RWPE2 (cell line): ENCODE data around the gene TMEM135.

Source experiments
- ATAC-seq: fragments of 200-7000 bp; cut with Tn5 transposase; 3 replicates; pipeline ENCODE4 v1.9.1; 2021; ENCODE audit warnings: low read depth
- DNase-seq: peaks from one replicate; pipeline ENCODE4 v3.0.0-alpha.2; 2020; ENCODE audit warnings: low spot score
- H3K27ac ChIP-seq: fragments of 450-650 bp; 2 replicates; pipeline ENCODE4 v1.5.1; 2017; ENCODE audit warnings: mild to moderate bottlenecking; ENCODE audit not compliant: poor library complexity, severe bottlenecking
- H3K27me3 ChIP-seq: fragments of 250-450 bp; sonication (Bioruptor Pico); 2 replicates; pipeline ENCODE4 v1.5.1; 2021; ENCODE audit warnings: mild to moderate bottlenecking, moderate library complexity; ENCODE audit not compliant: insufficient read depth, poor library complexity, severe bottlenecking
- H3K36me3 ChIP-seq: fragments of 250-450 bp; sonication (Bioruptor Pico); 2 replicates; pipeline ENCODE4 v1.5.1; 2020; ENCODE audit warnings: low read depth, mild to moderate bottlenecking, moderate library complexity
- H3K4me1 ChIP-seq: fragments of 250-450 bp; sonication (Bioruptor Pico); 2 replicates; pipeline ENCODE4 v1.5.1; 2021; ENCODE audit warnings: mild to moderate bottlenecking, moderate library complexity; ENCODE audit not compliant: insufficient read depth, poor library complexity, severe bottlenecking
- H3K4me3 ChIP-seq: fragments of 250-450 bp; sonication (Bioruptor Pico); 2 replicates; pipeline ENCODE4 v1.5.1; 2021; ENCODE audit warnings: mild to moderate bottlenecking, moderate library complexity; ENCODE audit not compliant: severe bottlenecking
- H3K9me3 ChIP-seq: fragments of 250-450 bp; sonication (Bioruptor Pico); 2 replicates; pipeline ENCODE4 v1.5.1; 2021; ENCODE audit warnings: mild to moderate bottlenecking, moderate library complexity; ENCODE audit not compliant: severe bottlenecking
- CTCF ChIP-seq: fragments of 450-650 bp; IDR thresholded peaks from one replicate; pipeline ENCODE4 v1.5.1; 2017; ENCODE audit warnings: mild to moderate bottlenecking, moderate library complexity; ENCODE audit not compliant: poor library complexity, severe bottlenecking

Gene TMEM135

DNA sequence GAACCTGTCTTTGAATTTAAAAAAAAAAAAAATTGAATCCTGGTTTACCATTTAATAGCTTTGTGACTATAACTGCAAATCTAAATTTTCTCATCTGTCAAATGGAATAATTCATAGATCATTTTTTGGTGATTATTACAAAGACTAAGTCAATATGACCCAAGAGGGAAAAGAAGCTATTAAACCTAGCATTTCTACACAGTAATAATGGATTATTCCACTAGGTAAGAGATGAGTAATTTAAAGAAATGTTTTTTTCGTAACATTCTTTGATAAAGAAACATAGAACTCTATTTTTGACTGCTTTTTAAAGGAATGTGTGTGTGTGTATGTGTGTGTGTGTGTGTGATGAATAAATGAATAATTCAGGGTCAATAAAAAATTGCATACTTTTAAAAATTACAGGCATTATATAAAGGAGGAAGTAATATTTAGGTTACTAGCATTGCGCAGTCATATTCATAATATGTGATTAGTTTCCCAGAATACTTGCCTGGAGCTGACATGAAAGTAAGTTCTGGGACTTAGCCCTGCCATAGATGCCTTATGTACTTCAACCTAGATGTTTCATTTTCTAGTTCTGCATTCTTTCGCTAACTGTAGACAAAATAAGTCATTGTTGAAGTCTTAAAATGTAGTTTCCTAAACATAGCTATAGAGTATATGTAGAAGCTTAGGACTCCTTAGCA is 72.9 kb downstream of the TMEM135 start:
- TF ChIP-seq CTCF = no peak

DNA sequence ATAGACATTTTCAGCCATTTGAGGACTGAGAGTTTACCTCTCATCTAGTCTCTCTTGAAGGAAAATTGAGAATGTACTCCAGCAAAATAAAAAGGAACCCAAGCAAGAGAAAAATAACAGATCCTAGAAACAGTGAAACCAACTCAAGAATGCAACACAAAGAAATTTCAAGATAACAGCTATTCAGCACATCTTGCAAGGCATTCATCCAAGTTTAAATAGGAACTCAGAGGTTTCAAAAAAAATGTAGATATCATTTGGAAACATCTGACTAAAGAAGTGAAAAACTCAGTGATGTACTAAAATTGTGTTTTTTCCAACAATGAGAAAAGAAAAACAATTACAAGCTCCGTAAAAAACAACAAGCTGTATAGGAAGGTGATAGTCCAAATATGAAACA is 76.4 kb downstream of the TMEM135 start:
- DNase-seq = no peak
- Histone ChIP-seq H3K4me3 (no peak overlapping the region), H3K27me3 (no peaks in the 10 kb centered on the region), H3K27ac (no peak overlapping the region), H3K9me3 (no peaks in the 10 kb centered on the region), H3K36me3 (no peaks in the 10 kb centered on the region), H3K4me1 (no peaks in the 10 kb centered on the region)
- no peak for ATAC-seq
- TF ChIP-seq CTCF = no peak

More for the DNA sequence above, 72.9 kb downstream of the TMEM135 start:
- Histone ChIP-seq H3K36me3 (no peaks in the 10 kb centered on the region), H3K4me1 (no peaks in the 10 kb centered on the region), H3K9me3 (no peaks in the 10 kb centered on the region), H3K4me3 (no peak overlapping the region), H3K27ac (no peak overlapping the region), H3K27me3 (no peaks in the 10 kb centered on the region)
- DNase-seq (no peak), ATAC-seq (no peak)

GRCh38 chr11:87116185-87116584 is 78.5 kb downstream of the TMEM135 start:
- H3K27me3 ChIP-seq = no peaks in the 10 kb centered on the region
- no peak for TF ChIP-seq CTCF
- H3K4me1 ChIP-seq = no peaks in the 10 kb centered on the region
- no peaks in the 10 kb centered on the region for H3K36me3 ChIP-seq
- no peak overlapping the region for H3K4me3 ChIP-seq
- H3K27ac ChIP-seq = no peak overlapping the region
- ATAC-seq (no peak), DNase-seq (no peak)
- H3K9me3 ChIP-seq = no peaks in the 10 kb centered on the region

DNA sequence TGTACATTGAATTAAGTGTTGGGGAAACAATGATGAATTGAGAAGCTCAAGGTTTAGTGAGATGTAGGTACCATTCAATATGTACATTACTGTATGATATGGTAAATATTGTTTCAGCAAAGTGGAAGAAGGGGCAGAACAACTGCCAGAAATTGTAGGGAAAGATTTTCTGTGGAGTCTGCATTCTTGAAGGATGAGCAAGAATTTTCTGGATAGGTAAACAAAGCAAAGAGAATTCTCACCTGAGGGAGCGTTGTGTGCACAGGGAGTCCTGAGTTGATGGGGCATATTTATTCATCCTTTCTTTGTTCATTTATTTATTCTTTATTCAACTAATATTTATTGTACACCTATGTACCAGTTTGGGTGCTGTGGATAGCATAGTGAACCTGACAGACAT is 83.2 kb downstream of the TMEM135 start:
- H3K4me1 ChIP-seq = peaks cover 7% of the 10 kb centered on the region
- DNase-seq (no peak), ATAC-seq (no peak)
- no peak overlapping the region for H3K4me3 ChIP-seq
- no peak overlapping the region for H3K27ac ChIP-seq
- H3K9me3 ChIP-seq = no peaks in the 10 kb centered on the region
- H3K36me3 ChIP-seq = no peaks in the 10 kb centered on the region
- TF ChIP-seq CTCF = no peak
- no peaks in the 10 kb centered on the region for H3K27me3 ChIP-seq

DNA sequence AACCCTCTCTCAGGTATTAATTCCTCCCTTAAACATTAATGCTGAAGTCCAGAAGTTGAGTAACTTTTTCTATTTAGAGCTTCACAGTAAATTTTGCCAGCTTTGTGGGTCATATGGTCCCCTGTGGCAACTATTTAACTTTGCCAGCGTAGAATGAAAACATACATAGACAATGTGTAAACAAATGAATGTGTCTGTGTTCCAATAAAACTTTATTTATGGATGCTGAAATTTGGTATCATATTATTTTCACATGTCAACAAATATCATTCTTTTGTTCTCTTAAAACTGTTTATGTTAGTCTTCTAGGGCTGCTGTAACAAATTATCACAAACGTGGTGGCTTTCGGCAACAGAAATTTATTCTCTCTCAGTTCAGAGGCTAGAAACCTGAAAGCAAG is 85.1 kb downstream of the TMEM135 start:
- peaks cover 7% of the 10 kb centered on the region for H3K4me1 ChIP-seq
- no peaks in the 10 kb centered on the region for H3K9me3 ChIP-seq
- no peak overlapping the region for H3K27ac ChIP-seq
- no peaks in the 10 kb centered on the region for H3K27me3 ChIP-seq
- TF ChIP-seq CTCF = no peak
- DNase-seq = no peak
- H3K4me3 ChIP-seq = no peak overlapping the region
- ATAC-seq = no peak
- H3K36me3 ChIP-seq = no peaks in the 10 kb centered on the region
